Spleen (tissue), 13 donors: ENCODE measurements around the gene MERTK. TPM values are rescaled to one million over a fixed set of nuclear protein-coding genes. Genes with fewer than 3 reads are reported as not detected.
A peak's percentile ranks its signal among the peaks of the same experiment; 100 is the strongest.
"Not testable (repeated sequence)": the region's sequence is repeated elsewhere in the genome, so short reads cannot be mapped to it uniquely, and the experiment has no call there.

Source experiments
- DNase-seq: peaks from one replicate; pipeline ENCODE4 v3.0.0-alpha.2; 2020
- H3K27ac ChIP-seq, 8 donors: fragments of 200-600 bp; sonication (generic) in 7 of 8; 1 replicate in 4 of 8; 2 replicates in 4 of 8; pipeline versions ENCODE4 v1.5.0 to v1.8.0; 2016 to 2021; ENCODE audit warnings: inconsistent platforms in 4 of 8, mild to moderate bottlenecking in 4 of 8, moderate library complexity in 1 of 8
- H3K27me3 ChIP-seq, 7 donors: fragments of 200-600 bp; sonication (generic) in 6 of 7; replicated peaks in 1 of 7; 1 replicate in 4 of 7; 2 replicates in 3 of 7; pipeline versions ENCODE4 v1.5.0 to v1.8.0; 2016 to 2021; ENCODE audit warnings: inconsistent platforms in 3 of 7, mild to moderate bottlenecking in 1 of 7
- H3K36me3 ChIP-seq, 6 donors: fragments of 200-600 bp; sonication (generic) in 5 of 6; 1 replicate in 4 of 6; 2 replicates in 2 of 6; pipeline versions ENCODE4 v1.5.0 to v1.8.0; 2016 to 2021; ENCODE audit warnings: inconsistent platforms in 2 of 6
- H3K4me1 ChIP-seq, 6 donors: fragments of 200-600 bp; sonication (generic) in 5 of 6; 1 replicate in 3 of 6; 2 replicates in 3 of 6; pipeline versions ENCODE4 v1.5.0 to v1.8.0; 2016 to 2021; ENCODE audit warnings: inconsistent platforms in 3 of 6
- H3K4me3 ChIP-seq, 8 donors: fragments of 200-600 bp; sonication (generic) in 7 of 8; 1 replicate in 4 of 8; 2 replicates in 4 of 8; pipeline versions ENCODE4 v1.5.0 to v1.8.0; 2016 to 2021; ENCODE audit warnings: inconsistent platforms in 4 of 8, mild to moderate bottlenecking in 4 of 8, moderate library complexity in 2 of 8
- H3K9me3 ChIP-seq, 8 donors: fragments of 200-600 bp; sonication (generic) in 7 of 8; 1 replicate in 4 of 8; 2 replicates in 4 of 8; pipeline versions ENCODE4 v1.5.0 to v1.8.0; 2016 to 2021; ENCODE audit warnings: inconsistent platforms in 4 of 8
- CTCF ChIP-seq, 11 experiments: fragments of 200-600 bp in 7 of 11; fragments of 450-650 bp in 4 of 11; sonication (generic) in 4 of 11; IDR thresholded peaks in 8 of 11; conservative IDR thresholded peaks in 3 of 11; 1 replicate in 7 of 11; 2 replicates in 4 of 11; pipeline versions ENCODE4 v1.4.0 to v1.8.0; 2016 to 2021; ENCODE audit warnings: antibody characterized with exemption in 11 of 11, inconsistent platforms in 4 of 11, mild to moderate bottlenecking in 1 of 11
- POLR2A ChIP-seq, 3 donors: fragments of 450-650 bp; IDR thresholded peaks; one replicate each; pipeline ENCODE4 v1.5.1; 2017; ENCODE audit warnings: antibody characterized with exemption in 3 of 3, mild to moderate bottlenecking in 1 of 3
- POLR2AphosphoS5 ChIP-seq, 3 donors: sonication (generic); formaldehyde crosslinking; IDR thresholded peaks; one replicate each; pipeline ENCODE4 v1.5.1; 2017; ENCODE audit warnings: antibody characterized with exemption in 3 of 3
- WGBS, 5 donors: extraction: QIAGEN DNeasy Blood & Tissue Kit in 3 of 5; methylation state at CpG; one replicate each; pipeline versions ENCODE4 v1.1.5 to v1.1.7; 2013 to 2018; 5-methylcytosine and 5-hydroxymethylcytosine counted together
- intact Hi-C: fragments of 100-400 bp; cut with DNase I; formaldehyde crosslinking; loops from one replicate; pipeline ENCODE4 v1.15.0; 2023; ENCODE audit warnings: low total_unique reads
- long read RNA-seq, 2 donors: transcript quantifications; one replicate each; lab custom pipeline, GENCODE V29; 2026
- polyA plus RNA-seq, 3 donors: library from polyadenylated mRNA; stranded (reverse); fragments of 200-250 nt; gene quantifications; one replicate each; pipeline ENCODE4 v1.2.1, GENCODE V29; 2013
- total RNA-seq, 7 donors: library from RNA; depleted of rRNA in 3 of 7; stranded (reverse); fragments of >200 nt in 3 of 7; fragmentation: NEBNext Ultra II Directional in 4 of 7; extraction: Animal tissue kit (Norgen Biotek cat#: 25700) in 4 of 7; gene quantifications; one replicate each; pipeline versions ENCODE4 v1.1.0 to v1.2.1, GENCODE V29; 2016 to 2021
- donor health status: healthy with polysubstance abuse.
- donor health status: DM: no; HTN: no; CAD: no; lungs with moderate emphysema.
- donor health status: DM: no; HTN: no; CAD: no.
- donor health status: Bipolar disorder and iron deficiency.
- donor health status: healthy.
- donor health status: DM: no; HTN: no; CAD: no.
- donor health status: DM: yes; HTN: yes; CAD: no.

Gene MERTK
- total RNA-seq = 100 to 1,000 TPM in 3 of 7 donors, 10 to 100 TPM in 4; 32.8 to 127 (median 70.5) TPM
- 1 to 10 TPM; 6.9 to 9.8 (median 8.5) TPM for polyA plus RNA-seq
- long read RNA-seq, donor 1, partial matches to known transcripts = 7 of 11 reads
- long read RNA-seq, donor 1, other reads (novel, unspliced or antisense) = 0 of 11 reads
- long read RNA-seq, donor 2, partial matches to known transcripts = 0 of 3 reads
- long read RNA-seq, donor 2, other reads (novel, unspliced or antisense) = 0 of 3 reads

GRCh38 chr2:111897924-111898702 is at the start of gene MERTK:
TSS of gene MERTK (plus strand) at chr2:111898607. CDS start at chr2:111898736, 129 bp downstream.
- DNase-seq = peak; percentile 93
- 0 to 1% (median 1%) methylated on average over 58 to 70 of the region's 71 CpGs for WGBS, 5 donors
- intact Hi-C loops = no loop called here
- Histone ChIP-seq H3K9me3 (no peaks in the 10 kb centered on the region), H3K27me3 (peaks cover 0 to 35% (median 5%) of the 10 kb centered on the region in 7 donors), H3K4me1 (peaks cover 4 to 67% (median 38%) of the 10 kb centered on the region in 6 donors), H3K36me3 (no peaks in the 10 kb centered on the region), H3K4me3 (peak within 1 kb of the TSS; percentile 57 to 87 (median 72)), H3K27ac (peak within 1 kb of the TSS; percentile 48 to 82 (median 79))
- peak in 1 of 3 donors; percentile 59 for TF ChIP-seq POLR2A (IDR thresholded peaks at IDR 0.05)
- peak; percentile 88 to 91 (median 90) for TF ChIP-seq POLR2AphosphoS5 (IDR thresholded peaks at IDR 0.05)
- peak in 10 of 11 experiments; percentile 21 to 61 (median 43) for TF ChIP-seq CTCF (IDR thresholded peaks at IDR 0.05 in 8 of 11, conservative IDR thresholded peaks at IDR 0.05 in 3 of 11)

DNA sequence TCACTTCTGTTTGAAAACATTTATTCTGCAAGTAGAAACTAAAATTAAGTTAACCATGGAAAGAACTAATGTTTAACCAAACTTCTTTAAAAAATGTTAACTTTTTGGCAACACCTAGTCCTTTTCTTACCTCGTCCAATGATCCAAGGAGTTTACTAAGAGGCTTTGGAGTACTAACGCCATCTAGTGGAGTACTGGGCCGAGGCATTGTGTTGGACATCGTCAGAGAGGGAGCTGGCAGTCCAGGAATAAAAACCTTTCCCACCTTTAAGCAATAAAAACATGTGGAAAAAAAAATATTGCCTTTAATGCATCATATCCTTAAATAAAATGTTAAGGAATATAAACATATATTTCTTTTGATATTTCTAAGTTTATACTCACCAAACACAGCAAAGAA is 47.8 kb upstream of the MERTK start:
- peak in 7 of 11 experiments; percentile 9 to 53 (median 34) for TF ChIP-seq CTCF (IDR thresholded peaks at IDR 0.05 in 8 of 11, conservative IDR thresholded peaks at IDR 0.05 in 3 of 11)
- intact Hi-C loops, H3K4me3 ChIP-seq, H3K27me3 ChIP-seq, H3K4me1 ChIP-seq, DNase-seq, H3K9me3 ChIP-seq, H3K27ac ChIP-seq: not testable (repeated sequence)
- WGBS, 5 donors = 17 to 47% (median 34%) methylated on average over 4 of the region's 4 CpGs
- H3K36me3 ChIP-seq = peaks cover 0 to 74% (median 10%) of the 10 kb centered on the region in 6 donors

GRCh38 chr2:111852544-111852943 is 45.9 kb upstream of the MERTK start:
- DNase-seq, H3K9me3 ChIP-seq, intact Hi-C loops, H3K27me3 ChIP-seq, H3K4me1 ChIP-seq, H3K27ac ChIP-seq, H3K4me3 ChIP-seq: not testable (repeated sequence)
- 83 to 100% (median 88%) methylated on average over 3 of the region's 3 CpGs for WGBS, 5 donors
- peaks cover 0 to 76% (median 19%) of the 10 kb centered on the region in 6 donors for H3K36me3 ChIP-seq

GRCh38 chr2:111860005-111860404 is 38.4 kb upstream of the MERTK start:
- 31 to 71% (median 66%) methylated on average over 3 of the region's 3 CpGs for WGBS, 5 donors
- H3K4me1 ChIP-seq, intact Hi-C loops, H3K4me3 ChIP-seq, H3K27ac ChIP-seq, H3K9me3 ChIP-seq, DNase-seq, H3K27me3 ChIP-seq: not testable (repeated sequence)
- H3K36me3 ChIP-seq = peaks cover 0 to 76% (median 20%) of the 10 kb centered on the region in 6 donors

DNA sequence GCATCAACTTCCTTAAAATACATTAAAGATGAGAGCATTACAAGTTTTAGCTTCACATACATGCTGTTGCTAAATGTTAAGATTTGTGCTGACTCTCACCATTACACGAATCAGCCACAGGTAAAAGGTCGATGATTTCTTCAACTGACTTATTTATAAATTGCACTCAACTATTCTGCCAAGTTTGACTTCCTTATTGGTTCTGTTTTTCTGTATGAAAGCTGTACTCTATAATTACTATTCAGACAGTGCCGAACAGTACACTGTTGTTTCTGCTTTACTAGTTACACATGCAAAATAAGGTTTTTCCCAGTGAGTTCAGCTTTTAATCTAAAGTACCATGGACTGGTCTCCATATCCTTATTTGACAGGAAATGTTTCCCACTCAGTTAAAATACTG is 33.3 kb upstream of the MERTK start:
- 0 to 77% (median 72%) methylated on average over 1 to 3 of the region's 3 CpGs for WGBS, 5 donors
- peaks cover 0 to 59% (median 10%) of the 10 kb centered on the region in 6 donors for H3K36me3 ChIP-seq
- H3K27me3 ChIP-seq, DNase-seq, H3K27ac ChIP-seq, H3K4me3 ChIP-seq, intact Hi-C loops, H3K4me1 ChIP-seq, H3K9me3 ChIP-seq: not testable (repeated sequence)

- H3K27me3 ChIP-seq, H3K4me3 ChIP-seq, intact Hi-C loops, H3K9me3 ChIP-seq, H3K4me1 ChIP-seq, DNase-seq, H3K27ac ChIP-seq: not testable (repeated sequence)
- 91 to 98% (median 96%) methylated on average over 2 of the region's 2 CpGs for WGBS, 5 donors
- peaks cover 0 to 66% (median 8%) of the 10 kb centered on the region in 6 donors for H3K36me3 ChIP-seq
Measured at GRCh38 chr2:111872806-111873205, 25.6 kb upstream of the MERTK start.
